NCI-H1092 treated with DMSO at 0.1 percent for 48 hours (cell line): ENCODE measurements around the gene TRAF1.

Experiments
- DNase-seq: peaks from one replicate; lab custom pipeline; 2025; lab: John Stamatoyannopoulos, UW

TRAF1 gene

GRCh38 chr9:120924698-120925534 lies 1.7 kb downstream of the TRAF1 start:
- no peak for DNase-seq

- no peak for DNase-seq
Observed at GRCh38 chr9:120923620-120924328, 2.8 kb downstream of the TRAF1 start.

- DNase-seq = no peak
Observed at GRCh38 chr9:120922404-120923195, 4.0 kb downstream of the TRAF1 start.

GRCh38 chr9:120921661-120922181 lies 4.9 kb downstream of the TRAF1 start:
- DNase-seq = no peak

- DNase-seq = no peak
Observed at GRCh38 chr9:120920806-120921178, 5.8 kb downstream of the TRAF1 start.

GRCh38 chr9:120919843-120920805 lies 6.5 kb downstream of the TRAF1 start:
- no peak for DNase-seq

GRCh38 chr9:120918931-120919842 lies 7.4 kb downstream of the TRAF1 start:
- no peak for DNase-seq

- DNase-seq = no peak
Observed at GRCh38 chr9:120917929-120918762, 8.4 kb downstream of the TRAF1 start.

GRCh38 chr9:120916991-120917880 lies 9.4 kb downstream of the TRAF1 start:
- DNase-seq = no peak

- no peak for DNase-seq
Observed at GRCh38 chr9:120916588-120916987, 10.0 kb downstream of the TRAF1 start.

- DNase-seq = no peak
Observed at GRCh38 chr9:120915854-120916470, 10.6 kb downstream of the TRAF1 start.

- no peak for DNase-seq
Observed at GRCh38 chr9:120914953-120915352, 11.6 kb downstream of the TRAF1 start.

- no peak for DNase-seq
Observed at GRCh38 chr9:120914396-120914795, 12.2 kb downstream of the TRAF1 start.

- DNase-seq = no peak
Observed at GRCh38 chr9:120913647-120914264, 12.8 kb downstream of the TRAF1 start.

- no peak for DNase-seq
Observed at GRCh38 chr9:120912958-120913646, 13.5 kb downstream of the TRAF1 start.

GRCh38 chr9:120911295-120911837 lies 15.2 kb downstream of the TRAF1 start:
- no peak for DNase-seq
